NCI-H345 (cell line): ENCODE results near the gene SCO2.
A peak's percentile ranks its signal among the peaks of the same experiment; 100 is the strongest.
"Not testable (repeated sequence)": the region's sequence is repeated elsewhere in the genome, so short reads cannot be mapped to it uniquely, and the experiment has no call there.

ENCODE experiments used
- DNase-seq: peaks from one replicate; lab custom pipeline; 2025; lab: John Stamatoyannopoulos, UW

SCO2 gene

GRCh38 chr22:50520184-50520583 lies 5.2 kb downstream of the SCO2 start:
- DNase-seq, result not testable (repeated sequence)

- DNase-seq, result no peak
Observed at GRCh38 chr22:50519151-50519550, 6.2 kb downstream of the SCO2 start.

DNA sequence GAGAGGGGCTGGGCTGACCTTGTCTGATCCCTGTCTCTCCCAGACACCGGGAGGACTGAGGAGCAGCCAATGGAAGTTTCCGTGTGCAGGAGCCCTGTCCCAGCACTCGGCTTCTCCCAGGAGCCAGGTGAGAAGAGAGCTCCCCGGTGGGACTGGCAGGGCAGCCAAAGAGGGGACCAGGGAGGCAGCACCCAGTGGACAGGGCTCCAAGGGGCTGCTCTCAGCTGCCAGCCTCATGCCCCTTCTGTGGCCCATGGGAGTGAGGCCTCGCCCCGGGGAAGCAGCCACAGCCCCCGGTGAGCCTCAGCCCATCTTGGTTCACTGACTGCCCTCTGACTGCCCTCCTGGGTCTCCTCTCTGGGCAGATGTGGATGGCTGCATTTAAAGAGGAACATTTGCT lies 6.8 kb downstream of the SCO2 start:
- no peak for DNase-seq

- DNase-seq, result no peak
Observed at GRCh38 chr22:50517495-50518260, 7.7 kb downstream of the SCO2 start.

GRCh38 chr22:50516891-50517290 lies 8.5 kb downstream of the SCO2 start:
- no peak for DNase-seq

- DNase-seq, result no peak
Observed at GRCh38 chr22:50516068-50516467, 9.3 kb downstream of the SCO2 start.

GRCh38 chr22:50513175-50513574 lies 12.2 kb downstream of the SCO2 start:
- DNase-seq, result no peak

- no peak for DNase-seq
Observed at GRCh38 chr22:50508897-50509296, 16.5 kb downstream of the SCO2 start.

DNA sequence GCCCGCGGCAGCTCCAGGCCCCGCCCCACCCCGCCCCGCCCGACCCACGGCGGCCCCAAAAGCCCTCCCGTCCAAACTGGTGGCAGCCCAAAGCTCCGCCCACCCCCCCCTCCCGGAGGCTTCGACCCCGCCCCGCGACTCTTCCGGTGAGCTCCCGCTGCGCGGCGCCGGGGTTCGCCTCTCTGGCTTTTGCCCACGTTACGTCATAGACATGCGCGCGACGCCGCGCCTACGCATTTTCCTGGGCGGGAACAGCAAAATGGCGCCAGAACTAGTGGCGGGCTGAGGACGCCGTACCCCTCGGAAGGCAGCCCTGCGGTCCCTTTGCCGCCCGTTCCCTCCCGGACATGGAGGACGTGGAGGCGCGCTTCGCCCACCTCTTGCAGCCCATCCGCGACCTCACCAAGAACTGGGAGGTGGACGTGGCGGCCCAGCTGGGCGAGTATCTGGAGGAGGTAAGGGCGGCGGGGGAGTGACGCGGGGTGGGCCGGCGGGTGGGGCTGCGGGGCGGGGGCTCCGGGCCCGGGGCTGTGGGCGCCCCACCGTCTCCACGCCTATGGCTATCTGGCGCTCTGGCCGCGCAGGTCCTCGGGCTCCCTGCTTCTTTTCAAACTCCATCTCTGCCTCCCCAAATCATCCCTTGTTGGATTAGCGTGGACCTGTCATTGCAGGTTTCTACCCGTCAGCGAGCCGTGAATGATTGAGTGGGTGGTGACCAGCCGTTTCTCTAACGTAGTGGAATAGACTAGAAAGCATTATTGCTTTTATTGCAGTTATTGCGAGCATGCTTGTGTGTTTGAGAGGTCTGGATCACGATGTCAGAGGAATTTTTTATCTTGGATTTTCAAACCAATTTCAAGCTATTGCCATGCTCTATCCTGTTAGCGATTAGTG lies 17.2 kb downstream of the SCO2 start, which contains the start of gene NCAPH2:
NCAPH2 (plus strand) TSS at position 234 of the 894 bp plus-strand sequence; CDS start at position 348, 114 bp downstream.
- peak; percentile 93 for DNase-seq

DNA sequence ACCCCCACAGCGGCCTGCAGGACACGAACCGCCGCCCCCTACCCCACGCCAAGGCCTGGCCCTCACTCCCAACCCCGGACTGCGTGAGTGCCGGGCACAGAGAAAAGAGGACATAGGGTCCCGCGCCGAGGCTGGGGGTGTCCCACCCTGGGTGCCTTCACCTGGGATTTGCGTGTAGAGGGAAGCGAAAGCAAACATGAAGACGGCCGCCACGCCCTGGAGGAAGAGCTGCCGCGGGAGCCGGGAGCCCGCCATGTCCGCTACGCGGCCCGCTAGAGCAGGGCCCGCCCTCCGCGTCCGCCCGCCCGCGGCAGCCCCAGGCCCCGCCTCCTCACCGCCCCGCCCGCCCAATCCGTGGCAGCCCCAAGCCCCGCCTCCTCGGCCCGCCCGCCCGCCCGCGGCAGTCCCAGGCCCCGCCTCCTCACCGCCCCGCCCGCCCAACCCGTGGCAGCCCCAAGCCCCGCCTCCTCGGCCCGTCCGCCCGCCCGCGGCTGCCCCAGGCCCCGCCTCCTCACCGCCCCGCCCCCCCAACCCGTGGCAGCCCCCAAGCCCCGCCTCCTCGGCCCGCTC lies 17.9 kb downstream of the SCO2 start, which contains the start of gene LMF2:
LMF2 (minus strand) TSS at position 282 of the 570 bp plus-strand sequence; CDS start at position 255, 27 bp downstream.
- DNase-seq, result peak; percentile 92

DNA sequence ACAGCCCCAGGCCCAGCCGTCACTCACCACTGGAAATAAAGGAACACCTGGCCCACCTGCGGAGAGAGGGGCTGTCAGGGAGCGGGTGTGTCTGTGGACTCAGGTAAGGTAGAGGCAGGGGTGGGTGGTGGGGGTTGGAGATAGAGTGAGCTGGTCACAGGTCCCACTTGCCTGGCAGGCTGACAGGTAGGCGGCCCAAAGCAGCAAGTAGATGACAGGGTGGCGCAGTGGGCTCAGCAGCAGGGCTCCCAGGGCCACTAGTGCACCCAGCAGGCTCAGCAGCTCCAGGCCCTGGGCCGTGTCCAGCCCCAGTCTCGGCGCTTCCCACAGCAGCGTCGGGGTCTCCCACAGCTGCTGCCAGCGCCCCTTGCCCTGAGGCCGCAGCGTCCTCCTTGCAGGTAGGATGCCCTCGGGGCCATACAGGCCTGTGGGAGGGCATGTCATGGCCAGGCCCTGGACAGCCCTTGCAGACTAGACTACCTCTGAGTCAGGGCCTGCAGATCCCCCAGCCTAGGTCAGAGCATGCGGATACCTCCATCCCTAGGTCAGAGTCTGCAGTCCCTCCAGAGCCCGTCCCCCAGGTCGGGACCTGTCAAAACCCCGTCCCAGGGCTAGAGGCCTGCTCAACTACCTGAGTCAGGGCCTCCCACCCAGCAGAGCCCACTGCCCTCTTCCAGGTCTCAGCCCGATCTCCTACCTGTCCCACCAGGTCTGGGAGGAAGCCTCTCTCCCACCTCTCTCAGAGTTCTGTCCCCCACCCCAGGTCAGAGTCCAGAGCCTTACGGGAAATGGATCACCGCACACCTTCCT lies 18.6 kb downstream of the SCO2 start:
- DNase-seq, result peak; percentile 87

- DNase-seq, result no peak
Observed at GRCh38 chr22:50505776-50506610, 19.4 kb downstream of the SCO2 start.

- no peak for DNase-seq
Observed at GRCh38 chr22:50505276-50505775, 20.1 kb downstream of the SCO2 start.

DNA sequence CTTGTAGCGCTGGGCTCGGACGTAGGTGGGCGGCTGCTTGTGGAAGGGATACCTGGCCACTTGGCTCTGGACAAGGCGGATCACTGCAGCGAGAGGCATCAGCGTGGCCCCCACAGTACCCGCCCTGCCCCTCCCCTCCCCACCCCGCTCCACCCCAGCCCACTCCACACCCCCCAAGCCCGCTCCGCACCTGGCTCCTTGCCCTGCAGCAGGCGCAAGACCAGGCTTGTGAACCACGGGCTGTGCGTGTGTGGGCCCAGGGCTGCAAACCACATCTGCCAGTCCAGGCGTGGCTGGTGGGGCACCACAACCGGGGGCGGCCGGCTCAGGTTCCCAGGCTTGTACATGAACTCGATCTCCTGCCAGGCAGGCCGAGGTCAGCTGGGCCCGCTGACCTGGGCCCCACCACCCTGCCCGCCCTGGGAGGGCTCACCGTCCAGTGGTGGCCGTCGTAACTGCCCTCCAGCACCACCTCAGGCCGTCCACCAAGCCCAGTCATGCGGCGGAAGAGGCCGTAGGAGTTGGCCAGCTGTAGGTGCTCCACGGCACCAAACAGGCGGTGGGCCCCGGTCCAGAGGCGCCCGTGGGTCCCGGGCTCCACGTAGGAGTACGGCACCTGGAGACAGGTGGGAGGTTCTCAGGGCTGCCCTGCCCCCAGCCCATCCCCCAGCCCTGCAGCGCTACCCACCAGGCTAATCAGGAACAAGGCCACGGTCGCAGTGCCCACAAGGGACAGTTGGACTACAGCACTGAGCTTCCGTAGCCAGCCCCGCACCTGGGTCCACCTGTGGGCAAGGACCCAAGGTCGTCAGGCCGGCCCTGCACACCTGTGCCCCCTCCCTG lies 20.8 kb downstream of the SCO2 start:
- no peak for DNase-seq

DNA sequence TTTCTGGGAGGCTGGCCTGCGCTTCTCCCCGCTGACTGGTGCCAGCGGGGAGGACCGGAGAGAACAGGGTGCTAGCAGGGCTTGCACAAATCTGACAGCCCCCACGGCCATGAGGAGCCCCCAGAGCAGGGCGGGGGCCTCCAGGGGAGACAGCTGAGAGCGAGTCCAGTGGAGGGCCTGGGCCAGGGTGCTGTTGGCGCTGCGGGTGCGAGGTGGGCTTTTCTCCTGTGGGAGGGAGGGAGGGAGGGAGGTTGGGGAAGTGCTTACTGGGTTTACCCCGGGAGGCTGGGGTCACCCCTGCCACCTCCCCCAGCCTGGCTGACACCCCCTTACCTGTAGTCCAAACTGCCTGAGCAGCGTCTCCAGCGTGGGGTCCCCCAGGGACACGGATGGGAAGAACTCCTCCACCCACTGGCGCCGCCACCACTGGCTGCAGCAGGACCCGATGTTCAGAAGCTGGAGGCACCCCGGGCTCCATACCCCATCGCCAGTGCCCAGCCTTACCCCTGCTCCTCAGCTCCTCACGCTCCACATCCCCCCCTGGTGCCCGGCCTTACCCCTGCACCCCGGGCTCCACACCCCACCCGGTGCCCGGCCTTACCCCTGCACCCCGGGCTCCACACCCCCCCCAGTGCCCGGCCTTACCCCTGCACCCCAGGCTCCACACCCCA lies 21.8 kb downstream of the SCO2 start:
- no peak for DNase-seq

DNA sequence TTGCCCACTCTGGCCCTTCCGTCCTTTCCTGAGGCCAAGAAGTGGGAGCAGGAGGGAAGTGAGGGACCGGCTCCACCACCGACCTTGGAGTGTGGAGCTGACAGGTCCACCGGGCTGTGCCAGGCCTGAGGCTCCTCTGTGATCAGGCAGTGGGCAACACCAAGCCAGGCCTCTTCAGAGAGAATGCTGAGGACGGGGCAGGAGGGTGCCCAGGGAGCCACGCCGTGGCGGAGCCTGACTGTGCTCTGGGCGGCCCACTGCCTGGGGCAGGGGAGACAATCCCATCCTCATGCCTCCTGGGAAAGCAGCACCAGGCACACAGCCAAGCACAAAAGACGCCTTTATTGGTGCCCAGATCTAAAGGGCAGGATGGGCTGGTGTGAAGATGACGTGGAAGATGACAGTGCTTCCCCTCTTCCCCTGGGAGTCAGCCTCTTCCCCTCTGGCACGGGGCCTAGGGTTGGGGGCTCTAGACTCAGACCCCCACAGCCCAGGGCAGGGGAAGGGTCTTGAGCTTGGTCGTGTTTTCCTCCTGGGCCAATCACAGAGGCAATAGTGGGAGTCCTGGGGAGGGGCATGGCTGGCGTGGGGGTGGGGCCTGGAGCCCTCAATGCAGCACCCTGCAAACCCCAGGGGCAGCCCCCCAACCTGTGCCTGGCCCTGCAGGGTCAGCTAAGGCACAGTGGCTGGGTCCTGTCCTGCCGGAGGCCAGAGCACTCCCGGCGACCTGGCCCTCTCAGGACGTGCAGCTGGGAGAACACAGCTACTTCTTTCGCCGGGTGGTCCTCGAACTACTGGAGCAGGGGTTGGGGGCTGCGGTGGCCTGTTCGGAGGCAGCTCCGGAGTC lies 22.5 kb downstream of the SCO2 start:
- no peak for DNase-seq

DNA sequence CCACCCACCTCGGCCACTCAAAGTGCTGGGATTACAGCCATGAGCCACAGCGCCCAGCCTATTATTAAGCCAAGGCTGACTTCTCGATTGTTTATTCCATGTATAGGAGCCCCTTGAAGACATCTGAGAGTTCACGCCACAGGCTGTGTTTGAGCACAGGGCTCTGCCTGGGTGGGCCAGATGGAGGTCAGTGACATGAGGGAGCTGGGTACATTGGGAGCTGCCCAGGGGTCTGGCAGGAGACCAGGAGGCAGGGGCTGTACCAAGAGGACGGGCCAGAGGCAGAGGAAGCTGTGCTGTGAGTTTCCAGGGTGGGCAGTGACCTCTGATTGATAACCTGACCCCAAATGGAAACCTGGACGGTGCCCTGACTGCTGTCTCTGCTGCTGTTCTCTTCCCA lies 23.3 kb downstream of the SCO2 start:
- no peak for DNase-seq

DNA sequence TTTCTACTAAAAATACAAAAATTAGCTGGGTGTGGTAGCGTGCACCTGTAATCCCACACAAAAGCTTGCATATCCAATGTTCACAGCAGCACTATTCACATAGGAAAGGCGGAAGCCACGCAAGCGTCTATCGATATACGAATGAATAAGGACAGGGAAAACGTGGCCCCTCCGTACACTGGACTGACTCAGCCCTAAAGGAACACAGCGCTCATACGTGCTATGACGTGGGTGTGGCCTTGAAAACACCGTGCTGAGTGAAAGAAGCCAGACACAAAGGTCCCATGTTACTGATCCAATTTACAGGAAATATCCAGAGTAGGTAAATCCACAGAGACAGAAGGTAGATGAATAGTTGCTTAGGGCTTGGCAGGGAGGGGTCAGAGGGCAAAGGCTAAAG lies 24.9 kb downstream of the SCO2 start:
- DNase-seq, result no peak
